ENCODE measurements around the gene NXPH3. TPM values are rescaled to one million over a fixed set of nuclear protein-coding genes. Genes with fewer than 3 reads are reported as not detected.

The NXPH3 gene
- total and polyA plus RNA-seq, 2 experiments from 2014 or later, result 2.1 to 9.0 TPM

DNA sequence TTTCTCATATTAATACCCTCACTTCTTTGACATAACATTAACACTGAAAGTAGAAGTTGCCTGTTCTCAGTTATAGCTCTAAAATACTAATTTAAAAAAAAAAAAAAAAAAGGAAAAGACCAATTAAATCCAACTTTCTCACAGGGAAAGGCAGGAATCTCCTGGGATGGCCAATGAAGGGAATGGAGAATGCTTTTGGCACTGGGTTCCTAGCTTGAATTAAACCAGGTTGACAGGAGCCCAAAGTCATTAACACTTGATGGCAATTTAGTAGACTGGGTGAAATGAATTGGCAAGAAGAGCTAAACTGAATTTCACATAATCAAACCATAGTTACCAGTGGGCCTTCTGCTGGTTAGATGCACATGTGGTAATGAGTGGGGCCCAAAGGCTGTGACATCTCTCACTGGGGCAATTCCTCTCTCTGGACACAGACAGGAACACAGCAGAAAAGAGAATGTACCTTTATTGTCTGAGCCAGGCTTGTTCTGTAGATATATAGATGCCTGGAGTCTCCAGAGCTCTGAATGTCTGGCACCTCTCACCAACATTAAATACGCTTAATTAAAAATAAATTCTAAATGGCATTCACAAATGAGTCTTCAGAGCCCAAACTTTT lies 37.6 kb downstream of the NXPH3 start:
- H3K27me3 ChIP-seq, result no peaks in the 10 kb centered on the region
- TF ChIP-seq, protein P1, sequence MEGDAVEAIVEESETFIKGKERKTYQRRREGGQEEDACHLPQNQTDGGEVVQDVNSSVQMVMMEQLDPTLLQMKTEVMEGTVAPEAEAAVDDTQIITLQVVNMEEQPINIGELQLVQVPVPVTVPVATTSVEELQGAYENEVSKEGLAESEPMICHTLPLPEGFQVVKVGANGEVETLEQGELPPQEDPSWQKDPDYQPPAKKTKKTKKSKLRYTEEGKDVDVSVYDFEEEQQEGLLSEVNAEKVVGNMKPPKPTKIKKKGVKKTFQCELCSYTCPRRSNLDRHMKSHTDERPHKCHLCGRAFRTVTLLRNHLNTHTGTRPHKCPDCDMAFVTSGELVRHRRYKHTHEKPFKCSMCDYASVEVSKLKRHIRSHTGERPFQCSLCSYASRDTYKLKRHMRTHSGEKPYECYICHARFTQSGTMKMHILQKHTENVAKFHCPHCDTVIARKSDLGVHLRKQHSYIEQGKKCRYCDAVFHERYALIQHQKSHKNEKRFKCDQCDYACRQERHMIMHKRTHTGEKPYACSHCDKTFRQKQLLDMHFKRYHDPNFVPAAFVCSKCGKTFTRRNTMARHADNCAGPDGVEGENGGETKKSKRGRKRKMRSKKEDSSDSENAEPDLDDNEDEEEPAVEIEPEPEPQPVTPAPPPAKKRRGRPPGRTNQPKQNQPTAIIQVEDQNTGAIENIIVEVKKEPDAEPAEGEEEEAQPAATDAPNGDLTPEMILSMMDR (IDR thresholded peaks at IDR 0.05; ENCODE audit: low read depth, low read length), result no peak
- H3K27ac ChIP-seq, result peak overlapping the region; percentile 16
- H3K4me1 ChIP-seq (ENCODE audit: low read depth), result no peaks in the 10 kb centered on the region
- DNase-seq (ENCODE audit: low read depth in 1 of 2, low spot score in 1 of 2), result no peak
- no peak overlapping the region for H3K4me3 ChIP-seq
- peaks cover 41% of the 10 kb centered on the region for H3K36me3 ChIP-seq
- no peaks in the 10 kb centered on the region for H3K9me3 ChIP-seq (ENCODE audit: low read depth)

DNA sequence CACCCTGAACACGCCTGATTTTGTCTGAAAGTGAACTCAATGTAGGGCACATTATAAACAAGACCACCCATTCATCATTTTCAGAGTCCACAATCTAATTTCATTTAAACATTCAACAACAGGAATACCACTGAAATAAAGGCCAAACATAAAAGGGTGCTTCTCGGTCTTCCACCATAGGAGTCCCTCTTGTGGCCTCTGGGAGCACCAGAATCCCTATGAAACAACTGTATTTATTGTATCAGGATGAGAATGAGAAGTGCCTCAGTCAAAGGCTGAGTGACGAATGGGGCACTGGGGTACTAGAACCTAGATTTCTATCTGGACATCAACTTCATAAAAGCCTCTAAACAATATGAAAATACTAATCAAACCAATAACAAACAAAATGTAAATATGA lies 40.4 kb downstream of the NXPH3 start:
- DNase-seq (ENCODE audit: low read depth in 1 of 2, low spot score in 1 of 2), result peak in 1 of 2 donors; percentile 15
- Histone ChIP-seq H3K27ac (peak overlapping the region; percentile 63), H3K4me1 (ENCODE audit: low read depth) (no peaks in the 10 kb centered on the region), H3K36me3 (peaks cover 35% of the 10 kb centered on the region), H3K4me3 (no peak overlapping the region), H3K27me3 (no peaks in the 10 kb centered on the region), H3K9me3 (ENCODE audit: low read depth) (no peaks in the 10 kb centered on the region)
- TF ChIP-seq, protein P1 (IDR thresholded peaks at IDR 0.05; ENCODE audit: low read depth, low read length), result peak; percentile 29

DNA sequence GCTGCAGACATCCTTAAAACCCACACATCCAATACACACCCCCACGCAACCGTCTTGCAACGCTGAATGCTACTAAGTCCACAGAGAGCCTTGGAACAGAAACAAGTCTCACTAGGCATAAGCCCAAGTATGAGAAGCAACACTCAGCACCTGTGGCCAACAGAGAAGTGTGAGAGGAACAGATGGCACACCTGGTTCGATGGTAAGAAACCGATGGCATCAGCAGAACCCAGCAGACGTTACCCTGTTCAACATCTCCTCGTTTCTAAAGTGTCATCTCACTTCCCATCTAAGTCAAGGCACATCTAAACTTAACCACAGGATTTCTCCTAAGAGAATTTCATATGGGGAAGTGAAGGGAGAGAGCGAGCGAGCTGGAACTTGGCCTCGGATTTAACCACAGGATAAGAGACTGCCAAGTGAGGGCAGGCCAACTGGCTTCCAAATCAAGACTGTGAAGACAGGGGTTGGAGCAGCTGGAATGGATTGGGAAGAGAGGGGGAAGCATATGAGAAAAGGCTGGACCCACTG lies 41.0 kb downstream of the NXPH3 start:
- Histone ChIP-seq H3K4me1 (ENCODE audit: low read depth) (no peaks in the 10 kb centered on the region), H3K27me3 (no peaks in the 10 kb centered on the region), H3K27ac (peak overlapping the region; percentile 30), H3K36me3 (peaks cover 40% of the 10 kb centered on the region), H3K4me3 (no peak overlapping the region), H3K9me3 (ENCODE audit: low read depth) (no peaks in the 10 kb centered on the region)
- peak in 1 of 2 donors; percentile 98 for DNase-seq (ENCODE audit: low read depth in 1 of 2, low spot score in 1 of 2)
- TF ChIP-seq, protein P1 (IDR thresholded peaks at IDR 0.05; ENCODE audit: low read depth, low read length), result no peak

DNA sequence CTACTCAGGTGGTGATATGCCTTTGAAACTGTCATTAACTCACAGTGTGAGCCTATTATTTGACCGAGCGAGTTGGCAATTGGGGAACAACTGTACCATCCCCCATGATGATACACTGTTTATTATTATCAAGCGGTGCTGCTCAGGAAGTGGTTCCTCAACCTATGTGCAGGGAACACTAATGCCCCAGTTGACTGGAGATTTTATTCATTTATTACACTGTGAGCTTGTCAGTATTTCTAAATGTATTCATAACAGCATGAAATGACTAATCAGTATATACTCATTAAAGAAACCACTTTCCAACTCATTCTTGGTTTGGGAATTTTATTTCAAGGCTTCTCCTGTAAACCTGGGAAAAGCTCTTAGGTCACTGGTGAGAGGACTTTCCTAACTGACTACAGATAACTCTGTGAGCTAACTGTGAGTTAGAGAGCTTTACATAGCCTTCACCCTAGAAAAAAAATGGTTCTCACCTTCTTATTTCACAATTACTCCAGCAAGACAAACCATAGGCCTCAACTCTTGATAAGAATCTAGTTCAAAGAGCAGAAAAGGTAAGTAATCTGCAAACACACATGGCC lies 42.4 kb downstream of the NXPH3 start:
- peak overlapping the region; percentile 7 for H3K27ac ChIP-seq

DNA sequence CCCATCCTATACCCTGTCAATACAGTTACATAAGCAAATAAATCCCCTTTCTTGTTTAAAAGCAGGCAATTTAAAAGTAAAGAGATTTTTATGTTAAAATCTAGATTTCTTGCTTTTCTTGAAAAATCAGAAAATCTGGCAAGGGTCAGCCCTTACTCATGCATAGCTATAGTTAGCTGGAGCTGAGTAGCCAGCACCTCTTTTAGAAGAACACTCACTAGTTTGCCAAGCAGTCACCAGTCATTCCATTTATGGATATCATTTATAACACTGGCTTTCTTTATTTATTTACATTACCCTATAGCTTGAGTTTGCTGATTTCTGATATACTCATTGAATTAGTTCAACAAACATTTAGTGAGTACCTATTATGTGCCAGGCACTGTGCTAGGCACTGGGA lies 45.7 kb downstream of the NXPH3 start:
- Histone ChIP-seq H3K4me3 (no peak overlapping the region), H3K27ac (no peak overlapping the region), H3K27me3 (no peaks in the 10 kb centered on the region), H3K36me3 (peaks cover 36% of the 10 kb centered on the region), H3K9me3 (ENCODE audit: low read depth) (no peaks in the 10 kb centered on the region), H3K4me1 (ENCODE audit: low read depth) (no peaks in the 10 kb centered on the region)
- DNase-seq (ENCODE audit: low read depth in 1 of 2, low spot score in 1 of 2), result no peak
- TF ChIP-seq, protein P1 (IDR thresholded peaks at IDR 0.05; ENCODE audit: low read depth, low read length), result no peak

More for the DNA sequence above, 42.4 kb downstream of the NXPH3 start:
- Histone ChIP-seq H3K4me3 (no peak overlapping the region), H3K9me3 (ENCODE audit: low read depth) (no peaks in the 10 kb centered on the region), H3K27me3 (no peaks in the 10 kb centered on the region), H3K4me1 (ENCODE audit: low read depth) (no peaks in the 10 kb centered on the region), H3K36me3 (peaks cover 45% of the 10 kb centered on the region)
- DNase-seq (ENCODE audit: low read depth in 1 of 2, low spot score in 1 of 2), result no peak
- TF ChIP-seq, protein P1 (IDR thresholded peaks at IDR 0.05; ENCODE audit: low read depth, low read length), result no peak
